Raji (cell line): ENCODE measurements around the gene LACRT.

Experiments
- POLR2A ChIP-seq: IDR thresholded peaks from 2 replicates; pipeline ENCODE4 v1.6.1; 2011; ENCODE audit warnings: low read depth, low read length, control low read depth; ENCODE audit not compliant: insufficient read depth

The LACRT gene

GRCh38 chr12:54612225-54612750, 22.4 kb downstream of the LACRT start:
- TF ChIP-seq POLR2A = no peak

- no peak for TF ChIP-seq POLR2A
Observed at GRCh38 chr12:54611715-54612149, 23.0 kb downstream of the LACRT start.

GRCh38 chr12:54608769-54609168, 25.9 kb downstream of the LACRT start:
- TF ChIP-seq POLR2A = no peak

- no peak for TF ChIP-seq POLR2A
Observed at GRCh38 chr12:54608156-54608555, 26.5 kb downstream of the LACRT start.

GRCh38 chr12:54606556-54606955, 28.1 kb downstream of the LACRT start:
- TF ChIP-seq POLR2A = no peak

- TF ChIP-seq POLR2A = no peak
Observed at GRCh38 chr12:54605138-54605970, 29.3 kb downstream of the LACRT start.

GRCh38 chr12:54604436-54604835, 30.3 kb downstream of the LACRT start:
- TF ChIP-seq POLR2A = no peak

- TF ChIP-seq POLR2A = no peak
Observed at GRCh38 chr12:54603872-54604271, 30.8 kb downstream of the LACRT start.

- no peak for TF ChIP-seq POLR2A
Observed at GRCh38 chr12:54603173-54603814, 31.4 kb downstream of the LACRT start.

- no peak for TF ChIP-seq POLR2A
Observed at GRCh38 chr12:54602661-54603060, 32.0 kb downstream of the LACRT start.

- TF ChIP-seq POLR2A = no peak
Observed at GRCh38 chr12:54601841-54602240, 32.9 kb downstream of the LACRT start.

- TF ChIP-seq POLR2A = no peak
Observed at GRCh38 chr12:54598970-54599369, 35.7 kb downstream of the LACRT start.

GRCh38 chr12:54596526-54596946, 38.2 kb downstream of the LACRT start:
- no peak for TF ChIP-seq POLR2A

- TF ChIP-seq POLR2A = no peak
Observed at GRCh38 chr12:54595471-54595870, 39.2 kb downstream of the LACRT start.

- TF ChIP-seq POLR2A = no peak
Observed at GRCh38 chr12:54593725-54594124, 41.0 kb downstream of the LACRT start.

- TF ChIP-seq POLR2A = no peak
Observed at GRCh38 chr12:54593135-54593534, 41.6 kb downstream of the LACRT start.
